ENCODE measurements around the gene KIF26B.
"Not testable (repeated sequence)": the region's sequence is repeated elsewhere in the genome, so short reads cannot be mapped to it uniquely, and the experiment has no call there.

Gene KIF26B

DNA sequence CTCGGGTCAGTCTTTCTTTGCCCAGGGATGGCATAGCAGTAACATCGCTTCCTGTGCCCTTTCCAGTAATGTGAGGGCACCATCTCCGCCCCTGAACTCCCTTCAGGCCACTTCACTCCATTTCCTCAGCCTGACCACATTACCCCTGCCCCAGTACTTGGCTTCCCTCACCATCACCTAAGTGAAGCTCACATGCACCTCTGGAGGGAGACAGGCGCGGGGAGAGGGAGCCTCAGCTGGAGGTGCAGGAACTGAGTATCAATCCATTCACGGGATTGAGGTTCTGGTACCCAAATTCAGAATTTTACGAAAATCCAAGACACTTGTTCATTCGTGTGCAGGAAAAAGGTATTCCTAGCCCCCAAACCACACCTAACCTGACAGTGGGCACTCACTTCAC is 540.4 kb downstream of the KIF26B start:
- H3K9me3 Mint-ChIP-seq: peaks cover 6% of the 10 kb centered on the region
- no peak overlapping the region for H3K27ac Mint-ChIP-seq
- no peaks in the 10 kb centered on the region for H3K36me3 Mint-ChIP-seq
- ATAC-seq: no peak
- DNase-seq (ENCODE audit: low spot score in 2 of 2): no peak
- H3K4me3 Mint-ChIP-seq: no peak overlapping the region
- no peaks in the 10 kb centered on the region for H3K4me1 Mint-ChIP-seq

DNA sequence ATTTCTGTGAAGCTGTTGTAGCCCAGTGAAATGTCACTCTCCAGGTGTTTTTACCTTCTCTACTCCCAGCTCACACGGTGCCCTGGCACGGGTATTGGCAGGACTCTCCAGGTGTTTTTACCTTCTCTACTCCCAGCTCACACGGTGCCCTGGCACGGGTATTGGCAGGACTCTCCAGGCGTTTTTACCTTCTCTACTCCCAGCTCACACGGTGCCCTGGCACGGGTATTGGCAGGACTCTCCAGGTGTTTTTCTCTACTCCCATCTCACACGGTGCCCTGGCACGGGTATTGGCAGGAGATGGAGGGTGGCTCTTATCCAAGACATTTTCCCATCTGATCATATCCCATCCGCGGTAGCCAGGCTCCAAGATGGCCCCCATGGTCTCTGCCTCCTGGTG is 540.9 kb downstream of the KIF26B start:
- H3K36me3 Mint-ChIP-seq; DNase-seq (ENCODE audit: low spot score in 2 of 2); H3K27ac Mint-ChIP-seq; ATAC-seq; H3K4me3 Mint-ChIP-seq; H3K4me1 Mint-ChIP-seq; H3K9me3 Mint-ChIP-seq: not testable (repeated sequence)

- H3K27ac Mint-ChIP-seq: no peak overlapping the region
These were observed 543.3 kb downstream of the KIF26B start for GRCh38 chr1:245698116-245698515.

GRCh38 chr1:245698860-245699259 is 544.1 kb downstream of the KIF26B start:
- no peak overlapping the region for H3K27ac Mint-ChIP-seq
- DNase-seq (ENCODE audit: low spot score in 2 of 2) (no peak), ATAC-seq (no peak)
- no peaks in the 10 kb centered on the region for H3K36me3 Mint-ChIP-seq
- no peak overlapping the region for H3K4me3 Mint-ChIP-seq
- no peaks in the 10 kb centered on the region for H3K4me1 Mint-ChIP-seq
- H3K9me3 Mint-ChIP-seq: peaks cover 5% of the 10 kb centered on the region

More at GRCh38 chr1:245698116-245698515, 543.3 kb downstream of the KIF26B start:
- Mint-ChIP-seq H3K9me3 (peaks cover 5% of the 10 kb centered on the region), H3K36me3 (no peaks in the 10 kb centered on the region), H3K4me1 (no peaks in the 10 kb centered on the region), H3K4me3 (no peak overlapping the region)
- ATAC-seq: no peak
- no peak for DNase-seq (ENCODE audit: low spot score in 2 of 2)

GRCh38 chr1:245700631-245701030 is 545.8 kb downstream of the KIF26B start:
- no peak overlapping the region for H3K4me3 Mint-ChIP-seq
- DNase-seq (ENCODE audit: low spot score in 2 of 2): no peak
- H3K9me3 Mint-ChIP-seq: peaks cover 5% of the 10 kb centered on the region
- ATAC-seq: no peak
- H3K27ac Mint-ChIP-seq: no peak overlapping the region
- H3K36me3 Mint-ChIP-seq: no peaks in the 10 kb centered on the region
- H3K4me1 Mint-ChIP-seq: no peaks in the 10 kb centered on the region

- Mint-ChIP-seq H3K27ac (no peak overlapping the region), H3K4me1 (no peaks in the 10 kb centered on the region), H3K9me3 (peaks cover 5% of the 10 kb centered on the region), H3K36me3 (no peaks in the 10 kb centered on the region), H3K4me3 (no peak overlapping the region)
- DNase-seq (ENCODE audit: low spot score in 2 of 2) (no peak), ATAC-seq (no peak)
These were observed 546.8 kb downstream of the KIF26B start for GRCh38 chr1:245701631-245702030.

DNA sequence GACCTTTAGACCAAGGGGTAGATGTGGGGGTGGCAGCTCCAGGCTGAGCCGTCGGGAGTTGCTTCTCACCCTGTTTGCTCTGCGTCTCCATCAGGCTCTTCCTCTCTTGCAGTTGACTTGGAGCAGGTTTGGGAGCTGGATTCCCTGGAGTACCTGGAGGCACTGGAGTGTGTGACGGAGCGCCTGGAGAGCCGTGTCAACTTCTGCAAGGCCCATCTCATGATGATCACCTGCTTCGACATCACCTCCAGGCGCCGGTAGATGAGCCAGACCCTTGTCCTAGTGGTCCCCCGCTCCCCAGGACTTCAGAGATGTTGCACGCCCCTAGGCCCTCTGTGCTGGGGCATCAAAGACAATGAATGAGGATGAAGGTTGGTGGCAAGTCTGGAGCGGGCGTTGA is 547.6 kb downstream of the KIF26B start:
- Mint-ChIP-seq H3K36me3 (no peaks in the 10 kb centered on the region), H3K9me3 (peaks cover 6% of the 10 kb centered on the region), H3K4me3 (no peak overlapping the region), H3K27ac (no peak overlapping the region), H3K4me1 (no peaks in the 10 kb centered on the region)
- no peak for ATAC-seq
- DNase-seq (ENCODE audit: low spot score in 2 of 2): no peak

DNA sequence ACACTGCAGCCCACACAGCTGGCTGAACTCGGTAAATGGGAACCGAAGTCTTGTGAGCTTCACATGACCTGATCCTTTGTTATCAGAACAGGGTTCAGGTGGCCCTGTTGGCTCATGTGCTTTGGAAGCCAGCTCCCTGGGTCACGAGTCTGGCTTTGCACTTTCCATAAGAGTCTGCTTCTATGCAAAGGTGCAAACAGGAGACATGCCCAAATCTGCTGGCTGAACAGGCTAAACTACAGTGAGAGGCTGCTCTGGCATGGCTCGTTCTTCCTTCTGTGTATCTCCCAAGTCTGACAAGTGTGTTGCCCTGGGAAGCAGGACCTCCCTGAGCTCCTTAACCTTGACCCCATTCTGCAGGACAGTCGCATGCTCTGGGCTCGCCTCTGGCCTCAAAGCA is 549.6 kb downstream of the KIF26B start:
- no peak for DNase-seq (ENCODE audit: low spot score in 2 of 2)

GRCh38 chr1:245704765-245705164 is 550.0 kb downstream of the KIF26B start:
- ATAC-seq (no peak), DNase-seq (ENCODE audit: low spot score in 2 of 2) (no peak)
- no peaks in the 10 kb centered on the region for H3K36me3 Mint-ChIP-seq
- H3K4me1 Mint-ChIP-seq: no peaks in the 10 kb centered on the region
- H3K4me3 Mint-ChIP-seq: no peak overlapping the region
- H3K27ac Mint-ChIP-seq: no peak overlapping the region
- H3K9me3 Mint-ChIP-seq: peaks cover 6% of the 10 kb centered on the region

More for the DNA sequence above, 549.6 kb downstream of the KIF26B start:
- Mint-ChIP-seq H3K9me3 (peaks cover 7% of the 10 kb centered on the region), H3K4me3 (no peak overlapping the region), H3K4me1 (no peaks in the 10 kb centered on the region), H3K27ac (no peak overlapping the region), H3K36me3 (no peaks in the 10 kb centered on the region)
- no peak for ATAC-seq

- no peak for ATAC-seq
- Mint-ChIP-seq H3K4me1 (no peaks in the 10 kb centered on the region), H3K36me3 (no peaks in the 10 kb centered on the region), H3K27ac (no peak overlapping the region), H3K4me3 (no peak overlapping the region), H3K9me3 (peaks cover 5% of the 10 kb centered on the region)
- no peak for DNase-seq (ENCODE audit: low spot score in 2 of 2)
These were observed 553.2 kb downstream of the KIF26B start for GRCh38 chr1:245707941-245708340.

DNA sequence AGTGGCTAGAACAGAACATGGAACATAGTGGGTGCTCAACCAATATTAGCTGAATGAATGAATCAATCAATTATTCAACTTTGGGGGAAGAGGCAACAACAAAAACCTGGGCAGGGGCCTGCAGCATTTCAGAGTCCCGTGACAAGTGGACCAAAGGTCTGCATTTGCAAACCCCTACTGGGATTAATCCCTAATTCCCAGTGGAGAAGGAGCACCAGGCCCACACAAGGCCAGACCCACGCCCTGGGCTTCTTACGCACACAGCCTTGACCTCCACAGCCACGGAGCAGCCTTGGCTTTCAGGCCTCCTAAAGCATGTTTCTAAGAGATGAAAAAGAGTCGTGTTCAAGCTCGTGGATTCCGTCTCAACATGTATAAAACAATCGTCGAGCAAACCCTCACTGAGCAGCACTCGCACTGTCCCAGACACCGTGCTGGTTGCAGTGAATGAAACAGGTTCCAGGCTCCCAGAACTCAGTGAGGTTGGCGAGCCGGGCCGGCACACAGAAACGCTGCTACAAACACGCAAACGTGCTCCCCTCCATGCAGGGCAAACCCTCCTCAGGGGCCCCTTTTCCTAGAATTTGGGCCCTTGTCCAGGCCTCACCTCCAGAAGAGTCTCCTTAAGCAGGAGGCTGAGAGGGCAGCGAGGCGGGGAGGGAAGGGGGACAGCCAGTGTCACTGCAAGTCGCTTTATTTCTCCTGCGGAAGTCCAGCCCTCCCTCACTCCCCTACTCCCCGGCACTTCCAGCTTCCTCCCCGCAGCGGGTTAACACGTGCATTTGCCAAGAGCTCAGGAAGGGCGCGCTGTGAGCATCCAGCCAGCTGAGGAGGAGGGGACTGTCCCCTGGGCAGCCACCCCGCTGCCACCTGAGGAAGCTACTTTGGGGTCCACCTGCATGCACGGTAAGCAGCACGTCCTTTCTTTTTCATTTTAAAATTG is 556.4 kb downstream of the KIF26B start:
- DNase-seq (ENCODE audit: low spot score in 2 of 2): no peak
- Mint-ChIP-seq H3K4me1 (no peaks in the 10 kb centered on the region), H3K36me3 (no peaks in the 10 kb centered on the region), H3K9me3 (peaks cover 5% of the 10 kb centered on the region), H3K4me3 (no peak overlapping the region), H3K27ac (no peak overlapping the region)
- no peak for ATAC-seq

DNA sequence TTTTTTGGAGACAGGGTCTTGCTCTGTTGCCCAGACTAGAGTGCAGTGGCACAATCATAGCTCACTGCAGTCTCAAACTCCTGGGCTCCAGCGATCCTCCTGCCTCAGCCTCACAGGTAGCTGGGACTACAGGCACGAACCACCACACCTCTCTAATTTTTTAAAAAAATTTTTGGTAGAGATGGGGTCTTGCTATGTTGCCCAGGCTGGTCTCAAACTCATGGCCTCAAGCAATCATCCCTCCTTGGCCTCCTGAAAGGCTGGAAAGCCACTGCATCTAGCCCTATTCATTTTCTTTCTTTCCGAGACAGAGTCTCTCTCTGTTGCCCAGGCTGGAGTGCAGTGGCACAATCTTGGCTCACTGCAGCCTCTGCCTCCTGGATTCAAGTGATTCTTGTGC is 559.2 kb downstream of the KIF26B start:
- not testable (repeated sequence) for H3K27ac Mint-ChIP-seq, H3K4me1 Mint-ChIP-seq

GRCh38 chr1:245715291-245715701 is 560.5 kb downstream of the KIF26B start:
- ATAC-seq: no peak
- H3K9me3 Mint-ChIP-seq: peaks cover 5% of the 10 kb centered on the region
- DNase-seq (ENCODE audit: low spot score in 2 of 2): no peak
- no peaks in the 10 kb centered on the region for H3K4me1 Mint-ChIP-seq
- H3K4me3 Mint-ChIP-seq: no peak overlapping the region
- H3K27ac Mint-ChIP-seq: no peak overlapping the region
- H3K36me3 Mint-ChIP-seq: no peaks in the 10 kb centered on the region

More for the DNA sequence above, 559.2 kb downstream of the KIF26B start:
- not testable (repeated sequence) for H3K4me3 Mint-ChIP-seq; H3K9me3 Mint-ChIP-seq; DNase-seq (ENCODE audit: low spot score in 2 of 2); ATAC-seq; H3K36me3 Mint-ChIP-seq

DNA sequence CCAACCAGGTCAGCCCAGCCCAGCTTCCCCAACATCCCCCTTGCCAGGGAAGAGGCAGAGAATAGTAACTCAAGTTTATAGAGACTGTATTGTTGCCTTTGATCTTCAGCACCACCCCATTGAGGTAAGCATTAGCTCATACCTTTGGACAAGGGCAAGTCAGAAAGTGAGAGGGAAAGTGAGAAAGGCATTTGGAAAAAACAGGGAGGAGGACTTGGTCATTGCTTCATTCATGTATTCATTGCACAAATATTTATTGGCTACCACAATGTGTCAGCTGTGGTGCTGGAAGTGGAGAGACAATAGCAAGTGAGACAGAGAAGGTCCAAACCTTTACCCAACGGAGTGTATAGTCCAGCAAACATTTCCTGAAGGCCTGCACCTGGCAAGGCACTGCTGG is 561.2 kb downstream of the KIF26B start:
- DNase-seq (ENCODE audit: low spot score in 2 of 2) (no peak), ATAC-seq (no peak)
- Mint-ChIP-seq H3K4me1 (no peaks in the 10 kb centered on the region), H3K27ac (no peak overlapping the region), H3K9me3 (peaks cover 5% of the 10 kb centered on the region), H3K4me3 (no peak overlapping the region), H3K36me3 (no peaks in the 10 kb centered on the region)

- H3K36me3 Mint-ChIP-seq: no peaks in the 10 kb centered on the region
- H3K27ac Mint-ChIP-seq: no peak overlapping the region
- DNase-seq (ENCODE audit: low spot score in 2 of 2): no peak
- no peak for ATAC-seq
- no peak overlapping the region for H3K4me3 Mint-ChIP-seq
- H3K4me1 Mint-ChIP-seq: no peaks in the 10 kb centered on the region
- H3K9me3 Mint-ChIP-seq: peaks cover 5% of the 10 kb centered on the region
These were observed 561.8 kb downstream of the KIF26B start for GRCh38 chr1:245716561-245716960.

- Mint-ChIP-seq H3K36me3 (no peaks in the 10 kb centered on the region), H3K9me3 (peaks cover 2% of the 10 kb centered on the region), H3K4me1 (no peaks in the 10 kb centered on the region), H3K4me3 (no peak overlapping the region), H3K27ac (no peak overlapping the region)
- DNase-seq (ENCODE audit: low spot score in 2 of 2) (no peak), ATAC-seq (no peak)
These were observed 562.8 kb downstream of the KIF26B start for GRCh38 chr1:245717611-245718010.
